ENCODE results near the gene RAD51B. TPM values are rescaled to one million over a fixed set of nuclear protein-coding genes. Genes with fewer than 3 reads are reported as not detected.
"Not testable (repeated sequence)": the region's sequence is repeated elsewhere in the genome, so short reads cannot be mapped to it uniquely, and the experiment has no call there.

Gene RAD51B
- total RNA-seq, 1 experiment from 2014 or later, result 13.3 TPM

GRCh38 chr14:68106905-68107304 is 287.3 kb downstream of the RAD51B start:
- peaks cover 6% of the 10 kb centered on the region for H3K9me3 ChIP-seq (replicated peaks)
- no peaks in the 10 kb centered on the region for H3K27me3 ChIP-seq
- no peak overlapping the region for H3K4me3 ChIP-seq
- H3K36me3 ChIP-seq, result no peaks in the 10 kb centered on the region
- DNase-seq, result no peak
- no peak overlapping the region for H3K27ac ChIP-seq
- H3K4me1 ChIP-seq, result peaks cover 23% of the 10 kb centered on the region

GRCh38 chr14:68109132-68109900 is 289.7 kb downstream of the RAD51B start:
- no peak for DNase-seq
- Histone ChIP-seq H3K27ac (no peak overlapping the region), H3K9me3 (replicated peaks) (no peaks in the 10 kb centered on the region)

GRCh38 chr14:68111097-68111852 is 291.7 kb downstream of the RAD51B start:
- no peaks in the 10 kb centered on the region for H3K9me3 ChIP-seq (replicated peaks)
- DNase-seq, result peak; percentile 19 to 49
- peak overlapping the region; percentile 63 for H3K27ac ChIP-seq
- no peaks in the 10 kb centered on the region for H3K27me3 ChIP-seq
- H3K4me1 ChIP-seq, result peaks cover 34% of the 10 kb centered on the region
- H3K36me3 ChIP-seq, result no peaks in the 10 kb centered on the region
- no peak overlapping the region for H3K4me3 ChIP-seq

More at GRCh38 chr14:68109132-68109900, 289.7 kb downstream of the RAD51B start:
- H3K36me3 ChIP-seq, result no peaks in the 10 kb centered on the region
- no peak overlapping the region for H3K4me3 ChIP-seq
- H3K27me3 ChIP-seq, result no peaks in the 10 kb centered on the region
- H3K4me1 ChIP-seq, result peaks cover 34% of the 10 kb centered on the region

- no peaks in the 10 kb centered on the region for H3K27me3 ChIP-seq
- peak in 1 of 2 experiments; percentile 30 for DNase-seq
- no peaks in the 10 kb centered on the region for H3K9me3 ChIP-seq (replicated peaks)
- no peaks in the 10 kb centered on the region for H3K36me3 ChIP-seq
- H3K4me3 ChIP-seq, result no peak overlapping the region
- H3K4me1 ChIP-seq, result peaks cover 34% of the 10 kb centered on the region
- H3K27ac ChIP-seq, result peak overlapping the region; percentile 63
Measured at GRCh38 chr14:68111853-68112270, 292.3 kb downstream of the RAD51B start.

- Histone ChIP-seq H3K4me3 (no peak overlapping the region), H3K9me3 (replicated peaks) (no peaks in the 10 kb centered on the region), H3K27me3 (no peaks in the 10 kb centered on the region), H3K27ac (peak overlapping the region; percentile 63), H3K36me3 (no peaks in the 10 kb centered on the region), H3K4me1 (peaks cover 34% of the 10 kb centered on the region)
- peak in 1 of 2 experiments; percentile 36 for DNase-seq
Measured at GRCh38 chr14:68112442-68112841, 292.9 kb downstream of the RAD51B start.

GRCh38 chr14:68113343-68113930 is 293.9 kb downstream of the RAD51B start:
- no peak overlapping the region for H3K4me3 ChIP-seq
- H3K4me1 ChIP-seq, result peaks cover 34% of the 10 kb centered on the region
- H3K36me3 ChIP-seq, result no peaks in the 10 kb centered on the region
- no peaks in the 10 kb centered on the region for H3K27me3 ChIP-seq
- H3K9me3 ChIP-seq (replicated peaks), result no peaks in the 10 kb centered on the region
- DNase-seq, result no peak
- peak overlapping the region; percentile 10; the same call in 1 of the 2 replicates for H3K27ac ChIP-seq

- H3K27ac ChIP-seq; DNase-seq; H3K27me3 ChIP-seq; H3K36me3 ChIP-seq; H3K4me3 ChIP-seq; H3K9me3 ChIP-seq (replicated peaks): not testable (repeated sequence)
- peaks cover 21% of the 10 kb centered on the region for H3K4me1 ChIP-seq
Measured at GRCh38 chr14:68115952-68116351, 296.4 kb downstream of the RAD51B start.

GRCh38 chr14:68122651-68123050 is 303.1 kb downstream of the RAD51B start:
- Histone ChIP-seq H3K4me1 (peaks cover 20% of the 10 kb centered on the region), H3K9me3 (replicated peaks) (peaks cover 5% of the 10 kb centered on the region; the same call in 1 of the 2 replicates), H3K27ac (no peak overlapping the region), H3K36me3 (no peaks in the 10 kb centered on the region), H3K4me3 (no peak overlapping the region), H3K27me3 (no peaks in the 10 kb centered on the region)
- no peak for DNase-seq

- Histone ChIP-seq H3K36me3 (no peaks in the 10 kb centered on the region), H3K9me3 (replicated peaks) (peaks cover 5% of the 10 kb centered on the region; the same call in 1 of the 2 replicates), H3K27ac (no peak overlapping the region), H3K27me3 (no peaks in the 10 kb centered on the region), H3K4me3 (no peak overlapping the region), H3K4me1 (peaks cover 20% of the 10 kb centered on the region)
- no peak for DNase-seq
Measured at GRCh38 chr14:68124050-68124449, 304.5 kb downstream of the RAD51B start.

- no peak overlapping the region for H3K4me3 ChIP-seq
- peaks cover 5% of the 10 kb centered on the region; the same call in 1 of the 2 replicates for H3K9me3 ChIP-seq (replicated peaks)
- peaks cover 20% of the 10 kb centered on the region for H3K4me1 ChIP-seq
- DNase-seq, result peak in 1 of 2 experiments; percentile 26
- H3K27me3 ChIP-seq, result no peaks in the 10 kb centered on the region
- H3K36me3 ChIP-seq, result no peaks in the 10 kb centered on the region
- peak overlapping the region; percentile 16; the same call in 1 of the 2 replicates for H3K27ac ChIP-seq
Measured at GRCh38 chr14:68124979-68125731, 305.6 kb downstream of the RAD51B start.

GRCh38 chr14:68127166-68127565 is 307.6 kb downstream of the RAD51B start:
- Histone ChIP-seq H3K4me3 (no peak overlapping the region), H3K4me1 (peaks cover 20% of the 10 kb centered on the region), H3K27ac (no peak overlapping the region), H3K9me3 (replicated peaks) (no peaks in the 10 kb centered on the region), H3K27me3 (no peaks in the 10 kb centered on the region), H3K36me3 (no peaks in the 10 kb centered on the region)
- peak in 1 of 2 experiments; percentile 51 for DNase-seq

GRCh38 chr14:68131907-68132306 is 312.3 kb downstream of the RAD51B start:
- H3K27ac ChIP-seq, result no peak overlapping the region
- no peaks in the 10 kb centered on the region for H3K36me3 ChIP-seq
- peaks cover 13% of the 10 kb centered on the region for H3K4me1 ChIP-seq
- no peaks in the 10 kb centered on the region for H3K9me3 ChIP-seq (replicated peaks)
- H3K4me3 ChIP-seq, result no peak overlapping the region
- DNase-seq, result no peak
- H3K27me3 ChIP-seq, result no peaks in the 10 kb centered on the region

- Histone ChIP-seq H3K36me3 (no peaks in the 10 kb centered on the region), H3K9me3 (replicated peaks) (no peaks in the 10 kb centered on the region), H3K4me3 (no peak overlapping the region), H3K4me1 (peaks cover 16% of the 10 kb centered on the region), H3K27ac (no peak overlapping the region), H3K27me3 (no peaks in the 10 kb centered on the region)
- no peak for DNase-seq
Measured at GRCh38 chr14:68132563-68133121, 313.1 kb downstream of the RAD51B start.

- Histone ChIP-seq H3K36me3 (no peaks in the 10 kb centered on the region), H3K4me1 (peaks cover 25% of the 10 kb centered on the region)
Measured at GRCh38 chr14:68133856-68134255, 314.3 kb downstream of the RAD51B start.

More at GRCh38 chr14:68133856-68134255, 314.3 kb downstream of the RAD51B start:
- Histone ChIP-seq H3K27ac (no peak overlapping the region), H3K4me3 (no peak overlapping the region), H3K9me3 (replicated peaks) (no peaks in the 10 kb centered on the region), H3K27me3 (no peaks in the 10 kb centered on the region)
- no peak for DNase-seq

Measured in SJCRH30 (cell line).